Measurements from ENCODE around the gene RPL13A. TPM values are rescaled to one million over a fixed set of nuclear protein-coding genes. Genes with fewer than 3 reads are reported as not detected.
A peak's percentile ranks its signal among the peaks of the same experiment; 100 is the strongest.

RPL13A gene
- total and polyA plus RNA-seq, 2 of the 4 experiments (the other 2 are of a cell fraction), result 1,477 to 2,069 TPM

GRCh38 chr19:49443366-49444099 is 43.9 kb upstream of the RPL13A start:
- intact Hi-C loops (cut with micrococcal nuclease), result loop anchor here (1.0 kb wide), 4 partner anchors 51 to 217 kb away; partner anchors contain the start of gene DKKL1
- H2AK9ac ChIP-seq (replicated peaks; ENCODE audit: low read depth, low read length, poor library complexity), result peak overlapping the region; percentile 85
- H3K18ac ChIP-seq (ENCODE audit: low read depth, low read length), result no peak overlapping the region
- H3K23ac ChIP-seq (ENCODE audit: low read depth, low read length), result no peak overlapping the region; the same call in 1 of the 2 replicates
- peaks cover 3% of the 10 kb centered on the region; the same call in 1 of the 2 replicates for H3K9me1 ChIP-seq (ENCODE audit: insufficient read depth, low read length)
- no peak overlapping the region; the same call in 1 of the 2 replicates for H3K27ac ChIP-seq (ENCODE audit: insufficient read depth, low read length)
- peak overlapping the region in 1 of 2 experiments; percentile 83; a peak in 1 of 4 replicates for H4K8ac ChIP-seq (ENCODE audit: low read depth in 2 of 2, low read length in 2 of 2)
- no TSS peak for BruUV-seq (replicated peaks)
- H4K20me1 ChIP-seq (ENCODE audit: insufficient read depth, low read length), result peaks cover 3% of the 10 kb centered on the region; the same call in 1 of the 2 replicates
- dilution Hi-C loops (cut with HindIII; ENCODE audit: low sequenced_read_pairs, unreplicated experiment), result no loop called here
- no peak overlapping the region for H2BK120ac ChIP-seq (ENCODE audit: low read depth, low read length)
- ATAC-seq (ENCODE audit: low read depth), result peak; percentile 90
- ChIA-PET POLR2A (ENCODE audit: unreplicated experiment) (no interaction called here), CTCF (no interaction called here)
- H3K27me3 ChIP-seq (ENCODE audit: control insufficient read depth, insufficient read depth, low read length), result peaks cover 37% of the 10 kb centered on the region
- 0 out of 2 replicates have a peak overlapping the region, but pooled peaks have one; percentile 10 for H3K56ac ChIP-seq (ENCODE audit: extremely low read depth, insufficient read depth, low read length)
- 0% methylated on average over 9 of the region's 47 CpGs; no CpG with 5 or more reads in 1 of the 2 experiments for WGBS, 2 experiments (ENCODE audit: extremely low coverage in 2 of 2, insufficient read length in 1 of 2)
- peak; percentile 92 for DNase-seq
- H3K9me3 ChIP-seq (ENCODE audit: control insufficient read depth, insufficient read depth, low read length), result no peaks in the 10 kb centered on the region
- no peak overlapping the region for H2BK20ac ChIP-seq (ENCODE audit: low read depth, low read length)
- peak overlapping the region; percentile 45 for H3K9ac ChIP-seq (ENCODE audit: low read depth, low read length)
- peak overlapping the region; percentile 100 for H2AFZ ChIP-seq (replicated peaks; ENCODE audit: low read length, poor library complexity)
- no peak overlapping the region for H2BK15ac ChIP-seq (ENCODE audit: low read depth, low read length)
- peaks cover 3 to 7% of the 10 kb centered on the region in 2 experiments; a peak in 2 of 4 replicates for H3K79me1 ChIP-seq (ENCODE audit: low read depth in 1 of 2, low read length in 2 of 2)
- H3K4ac ChIP-seq (ENCODE audit: low read depth, low read length), result 0 out of 2 replicates have a peak overlapping the region, but pooled peaks have one; percentile 35
- no peak overlapping the region; the same call in 1 of the 2 replicates for H4K91ac ChIP-seq (ENCODE audit: insufficient read depth, low read depth, low read length)
- peaks cover 4% of the 10 kb centered on the region; the same call in 1 of the 2 replicates for H3K36me3 ChIP-seq (ENCODE audit: control insufficient read depth, insufficient read depth, low read length)
- H3K4me3 ChIP-seq (ENCODE audit: insufficient read depth, low read depth, low read length), result peak overlapping the region; percentile 53
- H3K4me1 ChIP-seq (ENCODE audit: control insufficient read depth, insufficient read depth, low read length), result no peaks in the 10 kb centered on the region
- no peak overlapping the region; the same call in 1 of the 2 replicates for H2AK5ac ChIP-seq (ENCODE audit: low read depth, low read length)
- peak overlapping the region; percentile 93 for H3K4me2 ChIP-seq (ENCODE audit: low read depth, low read length)
- no peak overlapping the region for H2BK5ac ChIP-seq (ENCODE audit: low read depth, low read length, poor library complexity, severe bottlenecking)
- H4K5ac ChIP-seq (ENCODE audit: low read depth, low read length), result no peak overlapping the region
- H3K14ac ChIP-seq (replicated peaks; ENCODE audit: low read depth, low read length), result no peak overlapping the region
- in situ Hi-C loops (cut with MboI; ENCODE audit: low sequenced_read_pairs), result loop anchor here (10.0 kb wide), 1 partner anchor 49 kb away; no protein-coding TSS in a partner anchor
- TF ChIP-seq MAZ (IDR thresholded peaks at IDR 0.05; ENCODE audit: borderline replicate concordance, low read depth, low read length) (peak; percentile 88), SMC3 (IDR thresholded peaks at IDR 0.05; ENCODE audit: low read depth, low read length) (peak; percentile 79), BHLHE40 (IDR thresholded peaks at IDR 0.05; ENCODE audit: low read depth, low read length) (no peak), ELK1 (IDR thresholded peaks at IDR 0.05; ENCODE audit: borderline replicate concordance, low read depth, low read length) (no peak), CEBPB (IDR thresholded peaks at IDR 0.05; ENCODE audit: low read depth, low read length) (no peak), MXI1 (IDR thresholded peaks at IDR 0.05; ENCODE audit: borderline replicate concordance, low read depth, low read length) (peak; percentile 72; the same call in 1 of the 2 replicates), CTCF (conservative IDR thresholded peaks at IDR 0.05; ENCODE audit: low read depth, low read length) (peak; percentile 83), FOS (IDR thresholded peaks at IDR 0.05; ENCODE audit: low read depth, low read length) (no peak), POLR2A (IDR thresholded peaks at IDR 0.05; ENCODE audit: low read depth, low read length) (no peak), RAD21 (IDR thresholded peaks at IDR 0.05; ENCODE audit: low read length) (peak; percentile 74), MAFK (IDR thresholded peaks at IDR 0.05; ENCODE audit: low read depth, low read length) (no peak), CHD1 (IDR thresholded peaks at IDR 0.05; ENCODE audit: low read depth, low read length) (no peak; the same call in 1 of the 2 replicates)
- TF ChIP-seq, protein P1, sequence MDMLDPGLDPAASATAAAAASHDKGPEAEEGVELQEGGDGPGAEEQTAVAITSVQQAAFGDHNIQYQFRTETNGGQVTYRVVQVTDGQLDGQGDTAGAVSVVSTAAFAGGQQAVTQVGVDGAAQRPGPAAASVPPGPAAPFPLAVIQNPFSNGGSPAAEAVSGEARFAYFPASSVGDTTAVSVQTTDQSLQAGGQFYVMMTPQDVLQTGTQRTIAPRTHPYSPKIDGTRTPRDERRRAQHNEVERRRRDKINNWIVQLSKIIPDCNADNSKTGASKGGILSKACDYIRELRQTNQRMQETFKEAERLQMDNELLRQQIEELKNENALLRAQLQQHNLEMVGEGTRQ (IDR thresholded peaks at IDR 0.05; ENCODE audit: low read depth, low read length), result no peak
